Mesenchymal stem cell (in vitro differentiated cells and primary cell): ENCODE measurements around the gene SIM2. TPM values are rescaled to one million over a fixed set of nuclear protein-coding genes. Genes with fewer than 3 reads are reported as not detected.

Source experiments
- DNase-seq: peaks from one replicate; pipeline ENCODE4 v3.0.0-alpha.2; 2013
- H2AFZ ChIP-seq: one replicate; pipeline ENCODE4 v1.6.1; 2013; ENCODE audit warnings: low read depth, mild to moderate bottlenecking, control low read depth, inconsistent platforms, low read length, moderate library complexity
- H2AK5ac ChIP-seq: 2 replicates; pipeline ENCODE4 v1.6.1; 2013; ENCODE audit warnings: low read length, moderate library complexity, mild to moderate bottlenecking, inconsistent platforms; ENCODE audit not compliant: severe bottlenecking
- H2BK120ac ChIP-seq: one replicate; pipeline ENCODE4 v1.6.1; 2013; ENCODE audit warnings: low read depth, mild to moderate bottlenecking, inconsistent platforms, low read length, moderate library complexity
- H2BK12ac ChIP-seq, 2 experiments: one replicate each; pipeline ENCODE4 v1.6.1; 2013; ENCODE audit warnings: inconsistent platforms in 2 of 2, low read length in 2 of 2, mild to moderate bottlenecking in 2 of 2, moderate library complexity in 2 of 2, control low read depth in 1 of 2
- H2BK15ac ChIP-seq: one replicate; pipeline ENCODE4 v1.6.1; 2013; ENCODE audit warnings: mild to moderate bottlenecking, low read depth, inconsistent platforms; ENCODE audit not compliant: poor library complexity, severe bottlenecking
- H2BK5ac ChIP-seq: 2 replicates; pipeline ENCODE4 v1.6.1; 2013; ENCODE audit warnings: low read depth, mild to moderate bottlenecking, low read length, control low read depth, inconsistent platforms; ENCODE audit not compliant: poor library complexity, severe bottlenecking
- H3K14ac ChIP-seq, 2 experiments: one replicate each; pipeline ENCODE4 v1.6.1; 2013; ENCODE audit warnings: inconsistent platforms in 2 of 2, low read length in 2 of 2, control low read depth in 1 of 2, mild to moderate bottlenecking in 1 of 2, moderate library complexity in 1 of 2
- H3K18ac ChIP-seq, 2 experiments: one replicate each; pipeline ENCODE4 v1.6.1; 2013; ENCODE audit warnings: inconsistent platforms in 2 of 2, low read length in 2 of 2, control low read depth in 1 of 2, low read depth in 1 of 2, mild to moderate bottlenecking in 1 of 2
- H3K23ac ChIP-seq, 2 experiments: one replicate each; pipeline ENCODE4 v1.6.1; 2013; ENCODE audit warnings: inconsistent platforms in 2 of 2, low read length in 2 of 2, mild to moderate bottlenecking in 2 of 2, moderate library complexity in 2 of 2, control low read depth in 1 of 2
- H3K27ac ChIP-seq: 2 replicates; pipeline ENCODE4 v1.5.1; 2013; ENCODE audit warnings: mild to moderate bottlenecking, moderate library complexity, low read length, control low read depth, inconsistent platforms; ENCODE audit not compliant: poor library complexity, severe bottlenecking
- H3K27me3 ChIP-seq, 2 experiments: 2 replicates each; pipeline versions ENCODE4 v1.6.1 to v1.7.0; 2013; ENCODE audit warnings: low read length in 2 of 2, mild to moderate bottlenecking in 2 of 2, moderate library complexity in 2 of 2, control low read depth in 1 of 2, inconsistent platforms in 1 of 2; ENCODE audit not compliant: control insufficient read depth in 1 of 2, insufficient read depth in 1 of 2
- H3K36me3 ChIP-seq, 2 experiments: 2 replicates each; pipeline versions ENCODE4 v1.6.1 to v1.7.0; 2013; ENCODE audit warnings: low read length in 2 of 2, control low read depth in 1 of 2, inconsistent platforms in 1 of 2, low read depth in 1 of 2, mild to moderate bottlenecking in 1 of 2; ENCODE audit not compliant: insufficient read depth in 2 of 2, control insufficient read depth in 1 of 2
- H3K4ac ChIP-seq, 2 experiments: one replicate each; pipeline ENCODE4 v1.6.1; 2013; ENCODE audit warnings: inconsistent platforms in 2 of 2, low read length in 2 of 2, mild to moderate bottlenecking in 2 of 2, moderate library complexity in 2 of 2, control low read depth in 1 of 2, low read depth in 1 of 2
- H3K4me1 ChIP-seq: 2 replicates; pipeline ENCODE4 v1.6.1; 2013; ENCODE audit warnings: low read depth, low read length, control low read depth; ENCODE audit not compliant: control insufficient read depth, insufficient read depth
- H3K4me2 ChIP-seq: 2 replicates; pipeline ENCODE4 v1.6.1; 2013; ENCODE audit warnings: low read length, mild to moderate bottlenecking, inconsistent platforms; ENCODE audit not compliant: poor library complexity, severe bottlenecking
- H3K4me3 ChIP-seq, 2 experiments: 2 replicates each; pipeline versions ENCODE4 v1.5.1 to v1.7.0; 2013; ENCODE audit warnings: low read length in 2 of 2, mild to moderate bottlenecking in 2 of 2, control low read depth in 1 of 2, low read depth in 1 of 2; ENCODE audit not compliant: insufficient read depth in 1 of 2
- H3K79me1 ChIP-seq: replicated peaks from 2 replicates; pipeline ENCODE4 v1.6.1; 2013; ENCODE audit warnings: mild to moderate bottlenecking, control low read depth, low read length, inconsistent platforms; ENCODE audit not compliant: poor library complexity, severe bottlenecking
- H3K9ac ChIP-seq: 2 replicates; pipeline ENCODE4 v1.7.0; 2013; ENCODE audit warnings: mild to moderate bottlenecking, low read length, moderate library complexity
- H3K9me3 ChIP-seq: 2 replicates; pipeline ENCODE4 v1.7.0; 2013; ENCODE audit warnings: mild to moderate bottlenecking, low read length; ENCODE audit not compliant: control insufficient read depth
- H4K8ac ChIP-seq: one replicate; pipeline ENCODE4 v1.6.1; 2013; ENCODE audit warnings: inconsistent platforms, mild to moderate bottlenecking, low read length, moderate library complexity
- H4K91ac ChIP-seq: one replicate; pipeline ENCODE4 v1.6.1; 2013; ENCODE audit warnings: mild to moderate bottlenecking, low read length, inconsistent platforms
- WGBS: methylation state at CpG from one replicate; pipeline ENCODE4 v1.1.7; 2013; ENCODE audit warnings: mixed read lengths; 5-methylcytosine and 5-hydroxymethylcytosine counted together
- polyA plus RNA-seq, 2 experiments: library from polyadenylated mRNA; stranded (reverse); fragments of 200-250 nt; gene quantifications; one replicate each; pipeline ENCODE4 v1.2.3, GENCODE V29; 2013

The SIM2 gene
- polyA plus RNA-seq (2013, experiment 1 of 2): 0.10 TPM
- polyA plus RNA-seq (2013, experiment 2 of 2): 0.10 TPM

- H2BK120ac ChIP-seq: no peak within 1 kb of the TSS
- H3K18ac ChIP-seq: no peak within 1 kb of the TSS
- no peak within 1 kb of the TSS for H4K91ac ChIP-seq
- no peak within 1 kb of the TSS for H3K14ac ChIP-seq
- H3K4me2 ChIP-seq: peak within 1 kb of the TSS; percentile 79
- WGBS: under 1% methylated on average over 43 of the region's 70 CpGs
- H4K8ac ChIP-seq: no peak within 1 kb of the TSS
- H3K27me3 ChIP-seq: peaks cover 86 to 97% of the 10 kb centered on the region in 2 experiments
- peak within 1 kb of the TSS; percentile 55 to 70 for H3K4me3 ChIP-seq
- H3K9ac ChIP-seq: peak within 1 kb of the TSS; percentile 26
- H2BK15ac ChIP-seq: no peak within 1 kb of the TSS
- DNase-seq: no peak
- H2AFZ ChIP-seq: no peak within 1 kb of the TSS
- H2BK12ac ChIP-seq: no peak within 1 kb of the TSS
- H2AK5ac ChIP-seq: no peak within 1 kb of the TSS
- peaks cover 55% of the 10 kb centered on the region for H3K4me1 ChIP-seq
- H3K79me1 ChIP-seq: peaks cover 2% of the 10 kb centered on the region
- H3K36me3 ChIP-seq: no peaks in the 10 kb centered on the region
- H3K9me3 ChIP-seq: no peaks in the 10 kb centered on the region
- no peak within 1 kb of the TSS for H3K4ac ChIP-seq
- H2BK5ac ChIP-seq: no peak within 1 kb of the TSS
- H3K27ac ChIP-seq: no peak within 1 kb of the TSS
- H3K23ac ChIP-seq: peak within 1 kb of the TSS in 1 of 2 experiments; percentile 30
These were observed at the start of gene SIM2 for GRCh38 chr21:36698981-36699545. SIM2 (plus strand) TSS chr21:36699115; CDS start chr21:36699747, 632 bp downstream.

DNA sequence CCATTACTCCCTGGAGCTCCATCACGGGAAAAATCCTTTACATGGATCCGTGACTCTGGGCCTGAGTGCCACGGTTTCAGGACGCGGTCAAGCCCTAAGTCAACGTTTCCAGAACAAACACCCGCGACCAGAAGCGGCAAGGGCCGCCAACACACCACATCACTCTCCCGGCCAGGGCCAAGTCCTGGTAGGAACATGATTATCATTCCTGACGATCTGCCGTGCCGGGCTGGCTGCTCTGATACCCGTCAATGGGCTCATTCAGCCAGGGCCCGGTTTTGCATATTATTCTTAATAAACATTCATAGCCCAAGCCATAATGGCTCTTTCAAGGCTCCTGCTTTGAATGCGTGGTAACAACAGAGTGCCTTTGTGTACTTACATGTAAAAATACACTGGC lies 44.6 kb upstream of the SIM2 start:
- Histone ChIP-seq H4K8ac (no peak overlapping the region), H3K14ac (no peak overlapping the region), H2BK120ac (no peak overlapping the region), H2BK5ac (no peak overlapping the region), H4K91ac (no peak overlapping the region), H3K27me3 (peaks cover 3 to 50% of the 10 kb centered on the region in 2 experiments), H3K4me1 (no peaks in the 10 kb centered on the region), H3K9me3 (no peaks in the 10 kb centered on the region), H3K4ac (no peak overlapping the region), H3K18ac (no peak overlapping the region), H2BK12ac (no peak overlapping the region), H3K23ac (no peak overlapping the region), H2AK5ac (no peak overlapping the region), H3K79me1 (no peaks in the 10 kb centered on the region), H3K4me2 (no peak overlapping the region), H3K36me3 (no peaks in the 10 kb centered on the region), H3K27ac (no peak overlapping the region), H3K9ac (no peak overlapping the region), H2AFZ (no peak overlapping the region), H3K4me3 (no peak overlapping the region), H2BK15ac (no peak overlapping the region)
- WGBS: 87% methylated on average over 17 of the region's 17 CpGs
- DNase-seq: no peak

DNA sequence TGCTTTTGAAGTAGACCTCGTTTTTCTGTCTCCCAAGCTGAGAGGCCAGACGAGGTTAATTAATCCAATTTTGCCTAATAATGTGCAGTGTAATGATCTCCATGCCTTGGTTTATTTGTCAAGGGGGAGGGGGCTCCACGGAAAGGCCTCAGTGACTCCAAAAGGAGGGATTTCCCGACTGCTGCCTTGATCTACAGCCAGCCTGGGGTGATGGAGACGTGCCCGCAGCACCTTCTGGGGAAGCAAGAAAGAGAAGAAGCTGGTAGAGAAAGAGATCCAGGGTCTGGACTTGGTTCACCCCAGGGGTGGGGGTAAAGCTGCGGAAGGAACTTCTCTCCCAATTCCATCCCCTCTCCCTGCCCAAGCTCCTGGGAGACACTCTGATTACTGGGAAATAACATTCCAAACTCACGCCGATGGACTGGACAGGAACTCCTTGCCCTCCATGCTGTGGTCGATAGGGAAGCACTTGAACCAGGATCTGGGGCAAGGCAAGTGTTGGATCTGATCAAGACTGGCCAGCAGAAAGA lies 44.1 kb upstream of the SIM2 start:
- no peak overlapping the region for H3K9ac ChIP-seq
- no peaks in the 10 kb centered on the region for H3K36me3 ChIP-seq
- H3K27ac ChIP-seq: no peak overlapping the region
- H3K4me1 ChIP-seq: no peaks in the 10 kb centered on the region
- no peak overlapping the region for H3K4me3 ChIP-seq
- H3K23ac ChIP-seq: no peak overlapping the region
- H2BK15ac ChIP-seq: no peak overlapping the region
- peaks cover 3 to 48% of the 10 kb centered on the region in 2 experiments for H3K27me3 ChIP-seq
- H2AFZ ChIP-seq: no peak overlapping the region
- no peak overlapping the region for H4K91ac ChIP-seq
- no peak overlapping the region for H4K8ac ChIP-seq
- no peak overlapping the region for H2AK5ac ChIP-seq
- no peaks in the 10 kb centered on the region for H3K9me3 ChIP-seq
- H3K79me1 ChIP-seq: no peaks in the 10 kb centered on the region
- no peak overlapping the region for H3K4ac ChIP-seq
- no peak overlapping the region for H2BK5ac ChIP-seq
- H3K14ac ChIP-seq: no peak overlapping the region
- H3K18ac ChIP-seq: no peak overlapping the region
- no peak for DNase-seq
- no peak overlapping the region for H2BK12ac ChIP-seq
- no peak overlapping the region for H2BK120ac ChIP-seq
- WGBS: 81% methylated on average over 9 of the region's 10 CpGs
- no peak overlapping the region for H3K4me2 ChIP-seq

GRCh38 chr21:36656138-36656537 lies 42.8 kb upstream of the SIM2 start:
- no peak overlapping the region for H4K8ac ChIP-seq
- H4K91ac ChIP-seq: no peak overlapping the region

More at GRCh38 chr21:36656138-36656537, 42.8 kb upstream of the SIM2 start:
- Histone ChIP-seq H3K4me2 (no peak overlapping the region), H3K4me1 (no peaks in the 10 kb centered on the region), H2AK5ac (no peak overlapping the region), H2BK5ac (no peak overlapping the region), H3K27ac (no peak overlapping the region), H3K23ac (no peak overlapping the region), H2BK15ac (no peak overlapping the region), H3K9me3 (no peaks in the 10 kb centered on the region), H3K4ac (no peak overlapping the region), H3K18ac (no peak overlapping the region), H2BK120ac (no peak overlapping the region), H3K79me1 (no peaks in the 10 kb centered on the region), H2BK12ac (no peak overlapping the region), H3K4me3 (no peak overlapping the region), H3K27me3 (peaks cover 7 to 46% of the 10 kb centered on the region in 2 experiments), H2AFZ (no peak overlapping the region), H3K36me3 (no peaks in the 10 kb centered on the region), H3K9ac (no peak overlapping the region), H3K14ac (no peak overlapping the region)
- 94% methylated on average over 6 of the region's 6 CpGs for WGBS
- no peak for DNase-seq
